ENCODE measurements around the gene KCNJ12.
"Not testable (repeated sequence)": the region's sequence is repeated elsewhere in the genome, so short reads cannot be mapped to it uniquely, and the experiment has no call there.

KCNJ12 gene

GRCh38 chr17:21452377-21453143, 76.4 kb downstream of the KCNJ12 start:
- DNase-seq (ENCODE audit: low spot score): peak; percentile 48

GRCh38 chr17:21453144-21453898, 77.2 kb downstream of the KCNJ12 start:
- DNase-seq (ENCODE audit: low spot score): no peak

- not testable (repeated sequence) for DNase-seq (ENCODE audit: low spot score)
Observed at GRCh38 chr17:21454006-21454405, 77.8 kb downstream of the KCNJ12 start.

- DNase-seq (ENCODE audit: low spot score): no peak
Observed at GRCh38 chr17:21454441-21454840, 78.3 kb downstream of the KCNJ12 start.

GRCh38 chr17:21455761-21456160, 79.6 kb downstream of the KCNJ12 start:
- no peak for DNase-seq (ENCODE audit: low spot score)

- not testable (repeated sequence) for DNase-seq (ENCODE audit: low spot score)
Observed at GRCh38 chr17:21456449-21456848, 80.3 kb downstream of the KCNJ12 start.

GRCh38 chr17:21457051-21458026, 81.2 kb downstream of the KCNJ12 start:
- DNase-seq (ENCODE audit: low spot score): peak; percentile 78

- no peak for DNase-seq (ENCODE audit: low spot score)
Observed at GRCh38 chr17:21458054-21458453, 81.9 kb downstream of the KCNJ12 start.

- DNase-seq (ENCODE audit: low spot score): no peak
Observed at GRCh38 chr17:21459536-21459935, 83.4 kb downstream of the KCNJ12 start.

GRCh38 chr17:21460358-21460757, 84.2 kb downstream of the KCNJ12 start:
- DNase-seq (ENCODE audit: low spot score): no peak

GRCh38 chr17:21462237-21462636, 86.1 kb downstream of the KCNJ12 start:
- DNase-seq (ENCODE audit: low spot score): no peak

- no peak for DNase-seq (ENCODE audit: low spot score)
Observed at GRCh38 chr17:21463204-21463661, 87.1 kb downstream of the KCNJ12 start.

GRCh38 chr17:21463779-21464407, 87.7 kb downstream of the KCNJ12 start:
- DNase-seq (ENCODE audit: low spot score): no peak

GRCh38 chr17:21464611-21465021, 88.5 kb downstream of the KCNJ12 start:
- no peak for DNase-seq (ENCODE audit: low spot score)

GRCh38 chr17:21466550-21466949, 90.4 kb downstream of the KCNJ12 start:
- no peak for DNase-seq (ENCODE audit: low spot score)

- DNase-seq (ENCODE audit: low spot score): no peak
Observed at GRCh38 chr17:21467196-21467595, 91.0 kb downstream of the KCNJ12 start.

- DNase-seq (ENCODE audit: low spot score): no peak
Observed at GRCh38 chr17:21467739-21468490, 91.8 kb downstream of the KCNJ12 start.
